ENCODE data around the gene TSPAN32. TPM values are rescaled to one million over a fixed set of nuclear protein-coding genes. Genes with fewer than 3 reads are reported as not detected.

The TSPAN32 gene
- total RNA-seq, 1 experiment from 2014 or later: not detected

DNA sequence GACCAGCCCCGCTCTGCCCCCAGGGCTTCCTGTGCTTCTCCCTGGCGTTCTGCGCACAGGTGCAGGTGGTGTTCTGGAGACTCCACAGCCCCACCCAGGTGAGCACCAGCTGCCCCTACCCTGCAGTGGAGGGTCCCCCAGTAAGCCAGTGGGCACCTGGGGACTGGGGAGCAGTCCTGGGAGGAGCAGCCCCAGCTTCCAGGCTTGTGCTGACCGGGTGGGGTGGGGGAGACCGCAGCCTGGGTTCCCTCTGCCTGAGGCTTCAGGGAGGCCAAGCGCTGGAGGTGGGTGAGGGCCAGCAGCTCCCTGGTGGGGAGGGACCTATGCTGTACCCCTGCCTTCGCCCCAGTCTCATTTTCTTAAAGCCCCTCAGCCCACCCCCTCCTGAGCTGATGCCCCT lies 6.9 kb downstream of the TSPAN32 start:
- Histone ChIP-seq H3K4me3 (ENCODE audit: low read length) (no peak overlapping the region), H3K36me3 (ENCODE audit: insufficient read depth, low read length) (no peaks in the 10 kb centered on the region), H3K27me3 (ENCODE audit: low read length) (no peaks in the 10 kb centered on the region), H3K4me1 (ENCODE audit: low read length) (no peaks in the 10 kb centered on the region), H2AFZ (ENCODE audit: low read length) (no peak overlapping the region), H3K4me2 (ENCODE audit: low read depth, low read length, poor library complexity, severe bottlenecking) (no peak overlapping the region), H4K20me1 (ENCODE audit: insufficient read depth, low read depth, low read length) (no peaks in the 10 kb centered on the region), H3K9ac (ENCODE audit: low read length) (no peak overlapping the region), H3K27ac (ENCODE audit: low read length) (no peak overlapping the region), H3K79me2 (ENCODE audit: low read length) (no peaks in the 10 kb centered on the region), H3K9me2 (replicated peaks; ENCODE audit: insufficient read depth, low read length) (no peaks in the 10 kb centered on the region), H3K9me3 (ENCODE audit: low read length) (no peaks in the 10 kb centered on the region)
- DNase-seq: no peak

DNA sequence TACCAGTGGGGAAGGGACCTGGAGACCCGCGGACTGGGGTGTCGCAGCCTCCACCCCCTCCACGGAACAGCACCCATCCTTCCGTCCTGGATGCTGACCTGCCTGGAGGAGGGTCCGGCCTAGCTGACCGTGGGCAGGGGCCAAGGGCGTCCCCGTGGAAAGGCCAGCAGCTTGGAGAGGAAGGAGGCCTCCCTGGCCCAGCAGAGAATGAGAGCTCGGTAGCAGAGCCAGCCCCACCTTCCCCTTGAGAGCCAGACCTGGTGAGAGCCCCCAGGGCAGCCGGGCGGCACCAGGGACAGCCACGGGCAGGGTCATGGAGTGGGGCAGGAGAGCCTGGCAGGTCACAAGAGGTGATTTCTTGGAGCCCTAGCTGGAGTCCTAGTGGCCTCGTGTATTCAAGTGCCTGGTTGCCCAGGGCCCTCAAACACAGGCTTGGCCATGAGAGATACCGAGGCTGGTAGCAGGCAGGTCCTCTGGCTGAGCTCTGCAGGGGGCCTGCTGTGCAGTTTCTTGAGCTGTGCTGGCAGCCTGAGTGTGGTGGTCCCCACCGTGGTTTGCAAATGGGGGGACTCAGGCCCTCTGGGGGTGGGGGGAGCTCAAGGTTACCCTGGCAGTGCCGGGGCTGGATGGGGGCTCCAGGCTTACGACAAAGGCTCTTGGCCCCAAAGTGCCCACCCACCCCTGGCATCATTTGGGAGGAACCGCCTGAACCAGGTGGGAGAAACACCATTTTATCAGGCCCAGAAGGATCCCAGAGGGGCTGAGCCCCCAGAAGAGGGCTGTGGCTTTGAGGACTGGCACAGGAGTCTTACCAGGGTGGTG lies 7.6 kb downstream of the TSPAN32 start:
- Histone ChIP-seq H2AFZ (ENCODE audit: low read length) (no peak overlapping the region), H3K36me3 (ENCODE audit: insufficient read depth, low read length) (no peaks in the 10 kb centered on the region), H3K4me1 (ENCODE audit: low read length) (no peaks in the 10 kb centered on the region), H3K4me2 (ENCODE audit: low read depth, low read length, poor library complexity, severe bottlenecking) (no peak overlapping the region), H3K9ac (ENCODE audit: low read length) (no peak overlapping the region), H3K27me3 (ENCODE audit: low read length) (no peaks in the 10 kb centered on the region), H3K79me2 (ENCODE audit: low read length) (no peaks in the 10 kb centered on the region), H3K4me3 (ENCODE audit: low read length) (no peak overlapping the region), H3K9me3 (ENCODE audit: low read length) (no peaks in the 10 kb centered on the region), H3K9me2 (replicated peaks; ENCODE audit: insufficient read depth, low read length) (no peaks in the 10 kb centered on the region), H3K27ac (ENCODE audit: low read length) (no peak overlapping the region), H4K20me1 (ENCODE audit: insufficient read depth, low read depth, low read length) (no peaks in the 10 kb centered on the region)
- no peak for DNase-seq

DNA sequence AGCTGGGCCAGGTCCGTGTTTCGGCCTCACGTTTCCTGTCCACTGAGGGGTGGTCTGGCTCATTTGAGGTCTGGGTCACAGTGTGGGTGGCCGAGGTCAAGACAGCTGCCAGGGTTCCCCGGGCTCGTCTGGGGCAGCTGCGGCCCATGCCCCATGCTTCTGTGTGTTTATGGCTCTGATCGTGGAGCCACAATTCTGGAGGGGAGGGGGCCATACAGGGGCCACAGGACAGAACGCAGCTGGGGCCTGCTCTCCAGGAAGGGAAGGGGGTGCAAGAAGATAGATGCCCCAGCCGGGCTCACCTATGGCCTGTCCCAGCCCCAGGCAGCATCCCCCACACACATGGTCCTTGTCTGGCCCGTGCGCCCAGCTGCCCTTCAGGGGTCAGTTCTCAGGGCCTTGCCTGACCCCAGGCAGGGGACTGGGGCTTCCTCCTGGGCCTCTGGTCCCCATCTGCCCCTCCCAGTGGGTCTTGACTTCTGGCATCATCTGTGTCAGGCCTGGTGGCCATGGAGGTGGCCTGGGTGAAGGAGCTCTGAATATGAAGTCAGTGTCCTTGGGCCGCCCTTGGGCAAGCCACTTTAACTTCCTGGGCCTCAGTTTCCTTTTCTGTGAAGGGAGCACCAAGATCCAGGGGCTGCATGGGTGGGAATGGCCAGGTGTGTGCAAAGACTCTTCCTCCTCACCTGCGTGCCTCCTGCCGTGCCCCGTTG lies 8.4 kb downstream of the TSPAN32 start:
- Histone ChIP-seq H3K9me3 (ENCODE audit: low read length) (no peaks in the 10 kb centered on the region), H3K36me3 (ENCODE audit: insufficient read depth, low read length) (no peaks in the 10 kb centered on the region), H3K27ac (ENCODE audit: low read length) (no peak overlapping the region), H3K4me2 (ENCODE audit: low read depth, low read length, poor library complexity, severe bottlenecking) (no peak overlapping the region), H2AFZ (ENCODE audit: low read length) (no peak overlapping the region), H3K27me3 (ENCODE audit: low read length) (no peaks in the 10 kb centered on the region), H3K79me2 (ENCODE audit: low read length) (no peaks in the 10 kb centered on the region), H3K9ac (ENCODE audit: low read length) (no peak overlapping the region), H3K4me1 (ENCODE audit: low read length) (no peaks in the 10 kb centered on the region), H3K9me2 (replicated peaks; ENCODE audit: insufficient read depth, low read length) (no peaks in the 10 kb centered on the region), H4K20me1 (ENCODE audit: insufficient read depth, low read depth, low read length) (no peaks in the 10 kb centered on the region), H3K4me3 (ENCODE audit: low read length) (no peak overlapping the region)
- no peak for DNase-seq

DNA sequence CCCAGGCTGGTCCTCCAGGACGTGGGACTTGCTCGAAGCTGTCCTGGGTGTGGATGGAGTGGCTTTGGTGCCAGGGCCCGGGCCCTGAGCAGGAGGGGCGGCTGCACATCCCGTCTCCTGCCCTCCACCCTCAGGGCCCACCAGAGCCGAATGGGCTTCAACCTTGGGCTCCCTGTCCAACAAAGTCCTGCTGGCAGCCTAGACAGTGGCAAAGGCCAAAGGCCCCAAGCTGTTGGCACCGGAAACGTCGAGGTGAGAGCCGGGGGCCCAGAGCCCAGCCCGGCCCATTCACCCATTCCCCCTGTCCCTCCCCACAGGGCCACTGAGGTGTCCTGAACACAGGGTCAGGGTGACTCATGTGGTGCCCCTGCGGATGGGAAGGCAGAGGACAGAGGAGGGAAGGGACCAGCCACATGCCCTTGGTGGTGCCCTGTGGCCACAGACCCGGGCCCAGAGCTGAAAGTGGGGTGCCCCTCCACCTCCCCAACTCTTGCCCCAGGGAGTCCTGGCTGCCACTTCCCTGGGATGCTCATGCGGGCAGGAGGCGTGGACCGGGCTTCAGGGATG lies 9.1 kb downstream of the TSPAN32 start:
- Histone ChIP-seq H3K27ac (ENCODE audit: low read length) (no peak overlapping the region), H3K4me3 (ENCODE audit: low read length) (no peak overlapping the region), H4K20me1 (ENCODE audit: insufficient read depth, low read depth, low read length) (no peaks in the 10 kb centered on the region), H3K4me1 (ENCODE audit: low read length) (no peaks in the 10 kb centered on the region), H2AFZ (ENCODE audit: low read length) (no peak overlapping the region), H3K9me3 (ENCODE audit: low read length) (no peaks in the 10 kb centered on the region), H3K36me3 (ENCODE audit: insufficient read depth, low read length) (no peaks in the 10 kb centered on the region), H3K9me2 (replicated peaks; ENCODE audit: insufficient read depth, low read length) (no peaks in the 10 kb centered on the region), H3K27me3 (ENCODE audit: low read length) (no peaks in the 10 kb centered on the region), H3K4me2 (ENCODE audit: low read depth, low read length, poor library complexity, severe bottlenecking) (no peak overlapping the region), H3K79me2 (ENCODE audit: low read length) (no peaks in the 10 kb centered on the region), H3K9ac (ENCODE audit: low read length) (no peak overlapping the region)
- no peak for DNase-seq

DNA sequence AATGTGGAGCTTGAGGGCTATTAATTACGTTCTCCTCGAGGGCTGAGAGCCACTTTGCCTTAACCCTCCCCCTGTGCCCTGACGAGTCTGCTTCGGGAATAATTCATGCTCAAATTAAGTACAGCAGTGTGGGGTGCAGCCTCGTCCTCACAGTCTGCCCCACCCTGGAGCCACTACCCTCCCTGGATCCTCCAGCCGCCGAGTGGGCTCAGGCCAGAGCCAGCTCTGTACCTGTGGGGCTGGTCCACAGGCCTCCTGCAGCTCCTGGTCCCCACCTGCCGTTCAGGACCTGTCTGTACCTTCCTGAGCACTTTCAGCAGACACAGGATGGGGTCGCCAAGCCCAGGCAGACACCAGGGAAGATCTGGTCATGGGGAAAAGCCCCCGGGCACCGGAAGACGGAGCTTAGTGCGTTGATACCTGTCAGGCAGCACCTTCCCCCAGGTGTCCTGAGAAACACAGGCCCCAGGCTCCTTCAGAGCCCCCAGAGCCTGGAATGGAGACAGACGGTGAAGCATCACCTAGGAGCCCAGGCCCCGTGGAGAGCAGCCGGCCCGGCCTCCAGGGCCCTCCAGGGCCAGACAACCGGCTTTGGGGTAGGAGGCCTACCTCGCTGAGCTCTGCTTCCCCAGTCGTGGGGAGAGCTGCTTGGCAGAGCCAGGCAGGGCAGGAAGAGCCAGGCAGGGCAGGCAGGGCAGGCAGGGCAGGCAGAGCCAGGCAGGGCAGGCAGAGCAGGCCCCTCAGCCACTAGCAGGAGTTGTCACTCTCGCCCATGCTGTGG lies 9.7 kb downstream of the TSPAN32 start:
- Histone ChIP-seq H3K27ac (ENCODE audit: low read length) (no peak overlapping the region), H2AFZ (ENCODE audit: low read length) (no peak overlapping the region), H4K20me1 (ENCODE audit: insufficient read depth, low read depth, low read length) (no peaks in the 10 kb centered on the region), H3K9me3 (ENCODE audit: low read length) (no peaks in the 10 kb centered on the region), H3K9me2 (replicated peaks; ENCODE audit: insufficient read depth, low read length) (no peaks in the 10 kb centered on the region), H3K4me2 (ENCODE audit: low read depth, low read length, poor library complexity, severe bottlenecking) (no peak overlapping the region), H3K4me1 (ENCODE audit: low read length) (no peaks in the 10 kb centered on the region), H3K79me2 (ENCODE audit: low read length) (no peaks in the 10 kb centered on the region), H3K4me3 (ENCODE audit: low read length) (no peak overlapping the region), H3K36me3 (ENCODE audit: insufficient read depth, low read length) (no peaks in the 10 kb centered on the region), H3K9ac (ENCODE audit: low read length) (no peak overlapping the region), H3K27me3 (ENCODE audit: low read length) (no peaks in the 10 kb centered on the region)
- DNase-seq: no peak

DNA sequence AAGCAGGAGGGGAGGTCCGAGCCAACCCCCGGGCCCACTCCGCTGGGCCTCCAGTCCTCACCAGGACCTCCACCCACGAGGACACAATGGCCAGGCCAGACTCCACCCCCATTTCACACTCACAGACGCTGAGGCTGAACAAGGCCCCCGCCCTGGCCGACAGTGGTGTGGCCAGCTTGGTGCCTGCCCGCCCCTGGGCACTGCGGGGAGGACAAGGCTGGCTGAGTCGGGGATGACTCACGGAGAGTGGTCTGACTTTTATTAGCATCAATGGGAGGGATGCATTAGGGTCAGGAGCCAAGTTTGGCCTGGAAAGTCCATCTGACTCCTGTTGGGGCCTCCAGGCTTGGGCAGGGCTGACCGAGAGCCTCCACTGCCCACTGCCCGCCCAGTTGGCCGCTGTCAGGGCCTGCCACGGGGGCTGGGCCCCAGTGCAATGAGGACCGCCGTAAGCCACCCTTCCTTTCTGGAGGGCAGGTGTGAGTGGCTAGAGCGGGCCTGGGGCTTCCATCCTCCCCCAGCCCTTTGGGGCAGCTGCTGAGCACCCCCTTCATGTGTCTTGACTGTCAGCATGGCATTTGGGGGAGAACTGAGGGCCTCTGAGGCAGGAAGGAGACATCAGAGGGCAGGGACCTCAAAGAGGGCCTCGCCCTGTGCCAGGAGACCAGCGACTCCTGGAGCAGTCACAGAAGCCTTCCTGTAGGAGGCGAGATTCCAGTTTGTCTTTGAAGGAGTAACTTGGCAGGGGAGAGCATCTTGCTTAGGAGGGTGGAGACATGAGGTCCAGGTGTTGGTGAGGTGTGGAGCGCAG lies 10.6 kb downstream of the TSPAN32 start:
- no peaks in the 10 kb centered on the region for H3K36me3 ChIP-seq (ENCODE audit: insufficient read depth, low read length)
- no peaks in the 10 kb centered on the region for H4K20me1 ChIP-seq (ENCODE audit: insufficient read depth, low read depth, low read length)
- H3K4me1 ChIP-seq (ENCODE audit: low read length): no peaks in the 10 kb centered on the region
- no peaks in the 10 kb centered on the region for H3K9me2 ChIP-seq (replicated peaks; ENCODE audit: insufficient read depth, low read length)
- no peak overlapping the region for H3K9ac ChIP-seq (ENCODE audit: low read length)
- H3K79me2 ChIP-seq (ENCODE audit: low read length): no peaks in the 10 kb centered on the region
- H3K4me3 ChIP-seq (ENCODE audit: low read length): no peak overlapping the region
- no peak overlapping the region for H3K4me2 ChIP-seq (ENCODE audit: low read depth, low read length, poor library complexity, severe bottlenecking)
- H3K9me3 ChIP-seq (ENCODE audit: low read length): no peaks in the 10 kb centered on the region
- DNase-seq: no peak
- H3K27ac ChIP-seq (ENCODE audit: low read length): no peak overlapping the region
- no peak overlapping the region for H2AFZ ChIP-seq (ENCODE audit: low read length)
- no peaks in the 10 kb centered on the region for H3K27me3 ChIP-seq (ENCODE audit: low read length)

DNA sequence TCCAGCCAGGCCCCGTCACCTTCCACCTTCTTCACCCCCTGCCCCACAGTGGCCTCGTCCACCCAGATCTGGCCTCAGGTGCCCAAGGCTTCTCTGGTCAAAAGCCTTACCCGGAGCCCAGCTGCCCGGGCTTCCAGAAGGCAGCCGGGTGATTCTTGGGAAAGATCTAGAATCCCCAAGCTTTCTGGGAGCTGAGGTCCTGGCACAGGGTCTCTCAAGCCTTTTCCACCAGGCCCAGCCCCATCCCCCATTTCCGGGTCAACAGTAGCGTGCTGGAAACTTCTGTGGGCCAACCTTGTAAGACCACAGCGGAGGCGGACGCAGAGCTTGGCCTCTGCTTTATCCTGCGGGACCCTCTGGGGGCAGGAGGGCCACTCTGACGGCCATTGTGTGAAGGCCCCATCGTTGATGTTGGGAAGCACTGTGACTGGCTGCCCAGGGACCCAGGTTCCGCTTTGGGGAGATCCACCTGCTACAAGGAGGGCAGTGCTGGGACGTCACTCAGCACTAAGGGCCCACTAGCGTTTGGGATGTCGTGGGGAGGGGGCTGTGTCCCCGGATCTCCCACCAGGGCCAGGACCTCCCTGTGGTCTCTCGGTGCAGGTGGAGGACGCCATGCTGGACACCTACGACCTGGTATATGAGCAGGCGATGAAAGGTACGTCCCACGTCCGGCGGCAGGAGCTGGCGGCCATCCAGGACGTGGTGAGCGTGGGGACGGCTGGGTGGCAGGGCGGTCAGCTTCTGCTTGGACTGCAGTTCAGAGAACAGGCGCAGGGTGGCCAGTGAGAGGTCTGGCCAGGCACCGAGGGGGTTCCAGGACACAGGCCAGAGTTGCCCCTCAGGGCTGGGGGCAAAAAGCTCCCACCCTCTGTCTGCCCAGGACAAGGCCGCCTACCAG lies 11.5 kb downstream of the TSPAN32 start:
- Histone ChIP-seq H2AFZ (ENCODE audit: low read length) (no peak overlapping the region), H4K20me1 (ENCODE audit: insufficient read depth, low read depth, low read length) (no peaks in the 10 kb centered on the region), H3K27me3 (ENCODE audit: low read length) (no peaks in the 10 kb centered on the region), H3K36me3 (ENCODE audit: insufficient read depth, low read length) (no peaks in the 10 kb centered on the region), H3K4me3 (ENCODE audit: low read length) (no peak overlapping the region), H3K27ac (ENCODE audit: low read length) (no peak overlapping the region), H3K79me2 (ENCODE audit: low read length) (no peaks in the 10 kb centered on the region), H3K9me2 (replicated peaks; ENCODE audit: insufficient read depth, low read length) (no peaks in the 10 kb centered on the region), H3K9me3 (ENCODE audit: low read length) (no peaks in the 10 kb centered on the region), H3K4me2 (ENCODE audit: low read depth, low read length, poor library complexity, severe bottlenecking) (no peak overlapping the region), H3K9ac (ENCODE audit: low read length) (no peak overlapping the region), H3K4me1 (ENCODE audit: low read length) (no peaks in the 10 kb centered on the region)
- DNase-seq: no peak
